ENCODE results near the gene TECPR2. TPM values are rescaled to one million over a fixed set of nuclear protein-coding genes. Genes with fewer than 3 reads are reported as not detected.

Gene TECPR2
- total and polyA plus RNA-seq, 2 experiments from 2014 or later: 9.2 to 37.4 TPM

DNA sequence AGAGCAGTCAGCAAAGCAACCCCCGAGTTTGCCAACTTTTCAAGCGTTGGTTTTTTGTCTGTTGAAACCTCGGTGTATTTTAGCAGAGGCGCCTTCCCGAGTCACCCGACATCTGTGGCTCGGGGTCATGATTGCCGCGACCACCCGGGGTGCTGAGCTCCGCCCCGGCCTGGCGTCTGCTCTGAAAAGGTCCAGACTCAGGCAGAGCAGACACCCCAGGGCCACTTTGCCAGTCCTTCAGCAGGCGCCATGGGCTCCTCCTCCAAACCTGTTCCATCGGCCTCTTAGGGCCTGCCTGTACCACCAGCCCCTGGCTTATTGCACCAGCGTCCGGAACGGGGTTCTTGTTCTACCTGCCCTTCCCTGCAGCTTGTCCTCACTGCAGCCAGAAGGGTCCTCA, 127.7 kb downstream of the TECPR2 start:
- H3K27ac ChIP-seq: no peak overlapping the region
- H3K4me1 ChIP-seq (ENCODE audit: low read depth): no peaks in the 10 kb centered on the region
- no peak for DNase-seq (ENCODE audit: low read depth in 1 of 2, low spot score in 1 of 2)
- H3K9me3 ChIP-seq (ENCODE audit: low read depth): no peaks in the 10 kb centered on the region
- H3K36me3 ChIP-seq: no peaks in the 10 kb centered on the region
- TF ChIP-seq, protein P1, sequence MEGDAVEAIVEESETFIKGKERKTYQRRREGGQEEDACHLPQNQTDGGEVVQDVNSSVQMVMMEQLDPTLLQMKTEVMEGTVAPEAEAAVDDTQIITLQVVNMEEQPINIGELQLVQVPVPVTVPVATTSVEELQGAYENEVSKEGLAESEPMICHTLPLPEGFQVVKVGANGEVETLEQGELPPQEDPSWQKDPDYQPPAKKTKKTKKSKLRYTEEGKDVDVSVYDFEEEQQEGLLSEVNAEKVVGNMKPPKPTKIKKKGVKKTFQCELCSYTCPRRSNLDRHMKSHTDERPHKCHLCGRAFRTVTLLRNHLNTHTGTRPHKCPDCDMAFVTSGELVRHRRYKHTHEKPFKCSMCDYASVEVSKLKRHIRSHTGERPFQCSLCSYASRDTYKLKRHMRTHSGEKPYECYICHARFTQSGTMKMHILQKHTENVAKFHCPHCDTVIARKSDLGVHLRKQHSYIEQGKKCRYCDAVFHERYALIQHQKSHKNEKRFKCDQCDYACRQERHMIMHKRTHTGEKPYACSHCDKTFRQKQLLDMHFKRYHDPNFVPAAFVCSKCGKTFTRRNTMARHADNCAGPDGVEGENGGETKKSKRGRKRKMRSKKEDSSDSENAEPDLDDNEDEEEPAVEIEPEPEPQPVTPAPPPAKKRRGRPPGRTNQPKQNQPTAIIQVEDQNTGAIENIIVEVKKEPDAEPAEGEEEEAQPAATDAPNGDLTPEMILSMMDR (IDR thresholded peaks at IDR 0.05; ENCODE audit: low read depth, low read length): no peak
- no peaks in the 10 kb centered on the region for H3K27me3 ChIP-seq
- H3K4me3 ChIP-seq: no peak overlapping the region

- H3K36me3 ChIP-seq: no peaks in the 10 kb centered on the region
- H3K27me3 ChIP-seq: no peaks in the 10 kb centered on the region
- no peak overlapping the region for H3K27ac ChIP-seq
- TF ChIP-seq, protein P1 (IDR thresholded peaks at IDR 0.05; ENCODE audit: low read depth, low read length): no peak
- DNase-seq (ENCODE audit: low read depth in 1 of 2, low spot score in 1 of 2): no peak
- H3K4me3 ChIP-seq: no peak overlapping the region
- no peaks in the 10 kb centered on the region for H3K9me3 ChIP-seq (ENCODE audit: low read depth)
- H3K4me1 ChIP-seq (ENCODE audit: low read depth): no peaks in the 10 kb centered on the region
These were observed 128.6 kb downstream of the TECPR2 start for GRCh38 chr14:102491366-102491765.

- Histone ChIP-seq H3K9me3 (ENCODE audit: low read depth) (no peaks in the 10 kb centered on the region), H3K36me3 (no peaks in the 10 kb centered on the region), H3K27me3 (no peaks in the 10 kb centered on the region), H3K4me3 (no peak overlapping the region), H3K4me1 (ENCODE audit: low read depth) (no peaks in the 10 kb centered on the region), H3K27ac (no peak overlapping the region)
- TF ChIP-seq, protein P1 (IDR thresholded peaks at IDR 0.05; ENCODE audit: low read depth, low read length): no peak
- no peak for DNase-seq (ENCODE audit: low read depth in 1 of 2, low spot score in 1 of 2)
These were observed 129.2 kb downstream of the TECPR2 start for GRCh38 chr14:102491786-102492530.

DNA sequence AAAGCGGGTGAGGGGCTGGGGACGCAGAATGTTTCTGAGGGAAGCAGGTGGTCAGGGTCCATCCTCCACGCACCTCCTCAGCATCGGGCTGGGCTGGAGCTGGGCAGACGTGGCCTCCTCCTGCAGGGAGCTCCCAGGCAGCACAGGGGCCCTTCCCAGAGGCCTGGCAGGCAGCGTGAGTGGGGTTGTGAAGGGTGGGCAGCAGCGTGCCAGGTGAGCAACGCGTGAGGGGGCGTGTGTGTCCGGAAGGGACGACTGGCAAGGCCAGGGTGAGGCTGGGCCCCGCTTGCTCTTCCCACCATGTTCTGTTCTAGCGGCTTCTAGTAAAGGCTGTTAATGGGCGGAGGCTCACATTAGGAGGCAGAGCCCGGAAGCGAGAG, 129.8 kb downstream of the TECPR2 start:
- TF ChIP-seq, protein P1 (IDR thresholded peaks at IDR 0.05; ENCODE audit: low read depth, low read length): no peak
- no peaks in the 10 kb centered on the region for H3K4me1 ChIP-seq (ENCODE audit: low read depth)

GRCh38 chr14:102493096-102493495, 130.4 kb downstream of the TECPR2 start:
- no peaks in the 10 kb centered on the region for H3K4me1 ChIP-seq (ENCODE audit: low read depth)
- H3K4me3 ChIP-seq: no peak overlapping the region
- TF ChIP-seq, protein P1 (IDR thresholded peaks at IDR 0.05; ENCODE audit: low read depth, low read length): no peak
- H3K36me3 ChIP-seq: no peaks in the 10 kb centered on the region
- H3K27ac ChIP-seq: no peak overlapping the region
- DNase-seq (ENCODE audit: low read depth in 1 of 2, low spot score in 1 of 2): no peak
- no peaks in the 10 kb centered on the region for H3K9me3 ChIP-seq (ENCODE audit: low read depth)
- no peaks in the 10 kb centered on the region for H3K27me3 ChIP-seq

More for the DNA sequence above, 129.8 kb downstream of the TECPR2 start:
- Histone ChIP-seq H3K27ac (no peak overlapping the region), H3K9me3 (ENCODE audit: low read depth) (no peaks in the 10 kb centered on the region), H3K27me3 (no peaks in the 10 kb centered on the region), H3K4me3 (no peak overlapping the region), H3K36me3 (no peaks in the 10 kb centered on the region)
- DNase-seq (ENCODE audit: low read depth in 1 of 2, low spot score in 1 of 2): no peak

All from cardiac muscle cell (in vitro differentiated cells and primary cell).